22Rv1 (cell line): Measurements from ENCODE around the gene SDSL.

Experiments
- H3K27ac ChIP-seq: fragments of 450-650 bp; 2 replicates; pipeline ENCODE4 v1.5.1; 2017
- ZFX ChIP-seq: fragments of 450-650 bp; IDR thresholded peaks from 2 replicates; pipeline ENCODE4 v1.6.1; 2017; ENCODE audit warnings: antibody characterized with exemption, borderline replicate concordance
- TF ChIP-seq, protein P1 (sequence below): fragments of 450-650 bp; IDR thresholded peaks from 2 replicates; pipeline ENCODE4 v1.5.1; 2017; ENCODE audit warnings: mild to moderate bottlenecking

The SDSL gene

DNA sequence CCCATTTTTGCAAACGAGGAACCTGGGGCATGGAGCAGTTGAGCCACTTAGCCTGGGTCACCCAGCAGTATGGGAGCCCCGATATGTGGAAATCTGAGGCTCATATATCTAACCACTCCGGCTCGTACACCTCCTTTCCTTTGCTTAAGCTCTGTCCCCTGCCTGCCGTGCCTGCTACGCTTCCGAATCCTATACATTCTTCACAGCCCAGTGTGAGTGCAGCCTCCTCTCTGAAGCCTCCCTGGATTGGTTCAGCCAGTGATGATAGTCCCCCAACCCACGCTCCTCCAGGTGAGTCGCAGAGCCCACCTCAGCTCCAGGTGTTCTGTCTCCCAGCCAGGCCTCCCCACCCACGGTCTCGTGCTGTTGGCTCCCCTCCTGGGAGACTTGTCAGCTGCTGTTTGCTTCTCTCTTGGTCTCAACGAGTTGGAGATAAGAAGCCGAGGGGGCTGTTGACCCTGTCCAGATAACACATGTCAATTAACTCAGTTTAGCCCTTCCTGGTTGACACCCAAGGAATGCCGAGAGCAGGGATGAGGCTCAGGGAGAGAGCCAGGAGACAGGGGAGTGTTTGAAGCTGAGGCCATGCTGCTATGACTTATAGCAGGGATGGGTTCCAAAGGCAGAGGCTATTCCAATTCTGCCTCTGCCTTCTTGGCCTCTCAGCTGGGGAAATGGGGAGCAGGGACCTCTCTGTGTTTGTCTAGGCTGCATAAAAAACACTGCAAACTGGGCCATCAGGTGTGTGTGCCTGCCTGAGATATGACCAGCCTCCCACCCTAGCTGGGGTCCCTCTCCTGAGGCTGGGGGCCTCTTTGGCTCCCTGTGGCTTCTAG is 19.0 kb downstream of the SDSL start:
- TF ChIP-seq, protein P1, sequence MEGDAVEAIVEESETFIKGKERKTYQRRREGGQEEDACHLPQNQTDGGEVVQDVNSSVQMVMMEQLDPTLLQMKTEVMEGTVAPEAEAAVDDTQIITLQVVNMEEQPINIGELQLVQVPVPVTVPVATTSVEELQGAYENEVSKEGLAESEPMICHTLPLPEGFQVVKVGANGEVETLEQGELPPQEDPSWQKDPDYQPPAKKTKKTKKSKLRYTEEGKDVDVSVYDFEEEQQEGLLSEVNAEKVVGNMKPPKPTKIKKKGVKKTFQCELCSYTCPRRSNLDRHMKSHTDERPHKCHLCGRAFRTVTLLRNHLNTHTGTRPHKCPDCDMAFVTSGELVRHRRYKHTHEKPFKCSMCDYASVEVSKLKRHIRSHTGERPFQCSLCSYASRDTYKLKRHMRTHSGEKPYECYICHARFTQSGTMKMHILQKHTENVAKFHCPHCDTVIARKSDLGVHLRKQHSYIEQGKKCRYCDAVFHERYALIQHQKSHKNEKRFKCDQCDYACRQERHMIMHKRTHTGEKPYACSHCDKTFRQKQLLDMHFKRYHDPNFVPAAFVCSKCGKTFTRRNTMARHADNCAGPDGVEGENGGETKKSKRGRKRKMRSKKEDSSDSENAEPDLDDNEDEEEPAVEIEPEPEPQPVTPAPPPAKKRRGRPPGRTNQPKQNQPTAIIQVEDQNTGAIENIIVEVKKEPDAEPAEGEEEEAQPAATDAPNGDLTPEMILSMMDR = no peak
- no peak for TF ChIP-seq ZFX

DNA sequence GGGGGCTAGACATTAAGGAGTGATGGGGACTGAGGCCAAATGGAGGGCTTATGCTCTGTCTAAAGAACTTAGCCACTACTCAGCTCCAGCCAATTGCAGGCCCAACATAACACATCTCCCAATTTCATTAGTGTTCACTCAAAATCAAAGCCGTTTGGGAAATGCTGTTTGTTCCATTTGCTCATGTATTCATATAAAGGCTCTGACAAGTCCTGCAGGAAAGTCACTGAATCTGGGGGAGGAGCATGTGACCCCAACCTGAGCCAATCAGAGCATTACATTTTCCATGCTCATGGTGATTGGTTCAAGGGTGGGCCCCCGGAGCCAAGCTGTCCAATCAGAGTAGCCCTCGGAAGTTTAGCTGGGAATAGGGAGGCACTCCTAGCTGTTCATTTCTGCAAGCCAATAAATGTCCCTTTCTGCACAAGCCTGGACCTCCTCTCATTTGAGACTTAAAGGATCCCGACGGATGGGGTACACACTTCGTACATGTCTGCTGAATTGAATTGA is 20.9 kb downstream of the SDSL start:
- TF ChIP-seq ZFX = no peak
- TF ChIP-seq, protein P1 = no peak
- H3K27ac ChIP-seq = no peak overlapping the region

More for the DNA sequence above, 19.0 kb downstream of the SDSL start:
- no peak overlapping the region for H3K27ac ChIP-seq

DNA sequence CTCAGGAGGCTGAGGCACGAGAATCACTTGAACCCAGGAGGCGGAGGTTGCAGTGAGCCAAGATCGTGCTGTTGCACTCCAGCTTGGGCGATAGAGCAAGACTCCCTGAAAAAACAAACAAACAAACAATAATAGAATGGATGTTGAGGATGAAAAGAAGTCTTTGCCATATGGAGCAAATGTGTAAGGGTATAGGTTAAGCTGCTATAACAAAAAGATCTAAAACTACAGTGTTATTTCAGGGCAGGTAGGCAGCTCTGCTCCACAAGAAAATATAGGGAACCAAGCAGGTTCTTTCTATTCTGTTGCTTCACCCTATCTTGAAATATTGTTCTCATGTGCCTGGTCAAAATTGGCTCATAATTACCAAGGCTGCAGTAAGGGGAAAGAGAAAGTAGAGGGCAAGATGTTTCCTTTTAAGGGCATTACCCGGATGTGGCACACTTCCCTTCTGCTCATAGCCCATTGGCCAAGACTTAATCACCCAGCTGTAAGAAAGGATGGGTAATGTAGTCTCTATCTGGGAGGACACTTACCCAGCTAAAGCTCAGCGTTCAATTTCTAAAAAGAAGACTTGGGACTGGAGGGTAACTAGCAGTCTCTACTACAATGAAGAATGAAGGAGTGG is 23.5 kb downstream of the SDSL start:
- no peak overlapping the region for H3K27ac ChIP-seq
- TF ChIP-seq ZFX = no peak
- TF ChIP-seq, protein P1 = no peak

DNA sequence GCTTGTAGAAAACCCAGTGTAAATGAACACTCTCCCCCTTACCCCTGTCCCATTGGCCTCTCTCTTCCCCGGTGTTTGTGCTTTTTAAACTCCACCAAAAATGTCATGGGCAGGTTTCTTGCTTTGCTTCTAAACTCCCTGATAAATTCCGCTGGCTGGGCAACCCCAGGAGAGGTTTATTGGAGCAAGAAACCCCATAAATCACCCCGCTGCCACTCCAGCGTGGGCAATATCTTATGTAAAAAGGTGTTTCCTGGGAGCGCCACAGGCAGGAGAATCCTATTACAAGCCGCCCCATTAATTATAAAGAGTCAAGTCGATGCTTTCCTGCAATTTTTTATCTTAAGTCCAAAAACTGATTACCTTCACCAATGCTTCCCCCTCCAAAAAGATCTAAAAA is 26.7 kb downstream of the SDSL start:
- TF ChIP-seq, protein P1 = no peak
- no peak for TF ChIP-seq ZFX
- H3K27ac ChIP-seq = no peak overlapping the region

DNA sequence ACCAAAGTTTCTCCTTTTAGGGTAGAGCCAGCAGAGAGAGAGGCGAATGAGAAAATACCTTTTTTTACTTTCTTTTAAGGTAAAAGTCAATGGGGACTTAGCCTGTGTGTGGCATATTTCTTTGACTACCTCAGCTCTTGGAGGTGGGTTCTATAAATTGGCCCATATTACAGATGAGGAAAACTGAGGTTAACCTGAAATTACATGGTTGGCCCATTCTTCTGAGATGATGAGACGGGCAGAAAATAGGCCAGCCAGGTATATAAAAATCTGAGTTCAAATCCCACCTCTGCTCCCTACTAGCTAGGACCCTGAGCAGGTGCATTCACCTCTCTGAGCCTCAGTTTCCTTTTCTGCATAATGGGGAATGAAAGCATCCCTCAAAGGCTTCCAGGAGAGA is 27.1 kb downstream of the SDSL start:
- no peak overlapping the region for H3K27ac ChIP-seq
- TF ChIP-seq, protein P1 = no peak

DNA sequence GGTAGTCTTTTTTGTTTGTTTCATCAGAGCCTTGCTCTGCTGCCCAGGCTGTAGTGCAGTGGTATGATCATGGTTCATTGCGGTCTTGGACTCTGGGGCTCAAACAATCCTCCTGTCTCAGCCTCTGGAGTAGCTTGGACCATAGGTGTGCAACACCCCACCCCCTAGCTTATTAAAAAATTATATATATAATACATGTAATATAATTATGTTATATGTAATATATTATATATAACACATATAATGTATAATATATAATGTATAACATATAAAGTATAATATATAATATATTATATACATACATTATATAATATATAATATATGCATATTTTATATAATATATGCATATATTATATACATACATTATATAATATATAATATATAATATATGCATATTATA is 27.7 kb downstream of the SDSL start:
- no peak overlapping the region for H3K27ac ChIP-seq
- TF ChIP-seq, protein P1 = no peak
- no peak for TF ChIP-seq ZFX

DNA sequence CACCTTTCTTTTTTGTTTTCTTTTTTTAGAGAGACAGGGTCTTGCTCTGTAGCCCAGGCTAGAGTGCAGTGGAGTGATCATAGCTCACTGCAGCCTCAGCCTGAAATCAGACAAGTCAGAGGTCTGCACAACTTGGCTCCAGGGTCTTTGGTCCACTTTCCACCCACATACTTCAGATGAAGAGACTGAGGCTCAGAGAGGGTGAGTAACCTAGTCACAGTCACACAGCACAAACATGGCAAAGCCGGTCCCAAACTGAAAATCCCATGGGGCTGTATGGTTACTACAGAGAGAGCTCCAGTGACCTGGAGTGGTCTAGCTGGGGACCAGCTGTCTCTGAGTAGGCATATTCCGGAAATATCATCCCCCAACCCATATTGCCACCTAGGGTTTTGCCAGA is 30.3 kb downstream of the SDSL start:
- no peak overlapping the region for H3K27ac ChIP-seq
- no peak for TF ChIP-seq ZFX
- TF ChIP-seq, protein P1 = no peak
